NCI-H2171 treated with DMSO at 0.1 percent for 48 hours (cell line): Measurements from ENCODE around the gene CHST2.
"Not testable (repeated sequence)": the region's sequence is repeated elsewhere in the genome, so short reads cannot be mapped to it uniquely, and the experiment has no call there.

ENCODE experiments used
- DNase-seq: peaks from one replicate; lab custom pipeline; 2025; lab: John Stamatoyannopoulos, UW

CHST2 gene

GRCh38 chr3:143132246-143132980, 12.8 kb downstream of the CHST2 start:
- DNase-seq, result no peak

GRCh38 chr3:143134471-143134870, 14.9 kb downstream of the CHST2 start:
- DNase-seq, result peak; percentile 61

DNA sequence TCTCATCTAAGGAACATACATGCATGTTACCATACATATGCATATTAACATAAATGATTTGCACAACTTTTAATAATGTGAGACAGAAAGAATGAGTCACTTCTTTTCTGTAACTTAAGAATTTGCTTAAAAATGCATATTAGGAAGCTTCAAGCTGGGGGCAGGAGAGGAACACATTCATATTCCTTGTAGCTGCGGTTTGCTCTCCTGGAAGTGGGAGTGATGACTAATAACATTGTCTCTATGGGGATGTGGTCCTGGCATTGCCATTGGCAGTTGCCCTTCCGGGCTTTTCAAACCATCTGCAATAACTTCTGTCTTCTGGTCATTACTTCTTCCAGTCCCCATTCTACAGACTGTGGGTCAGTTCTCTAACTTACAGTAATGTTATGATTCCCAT, 15.6 kb downstream of the CHST2 start:
- no peak for DNase-seq

GRCh38 chr3:143137435-143138036, 18.0 kb downstream of the CHST2 start:
- no peak for DNase-seq

DNA sequence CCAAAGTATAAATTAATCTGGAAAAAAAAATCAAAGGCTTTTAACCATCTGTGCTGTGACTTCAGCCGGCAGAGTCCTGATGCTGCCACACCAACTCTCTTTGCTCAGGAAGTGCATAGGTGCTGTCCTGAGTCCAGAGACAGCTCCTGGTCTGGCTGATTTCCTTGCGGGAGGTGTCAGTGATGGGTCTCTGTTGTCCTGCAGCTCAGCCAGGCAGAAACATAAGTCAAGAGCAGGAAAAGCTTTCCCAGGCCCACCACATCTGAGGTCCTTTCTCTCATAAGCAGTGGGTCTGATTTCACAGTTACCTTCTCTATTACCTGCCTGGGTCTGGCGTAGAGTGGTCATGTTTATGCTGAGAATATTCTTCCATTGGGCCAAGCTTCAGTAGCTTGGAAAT, 19.4 kb downstream of the CHST2 start:
- DNase-seq, result peak; percentile 41

DNA sequence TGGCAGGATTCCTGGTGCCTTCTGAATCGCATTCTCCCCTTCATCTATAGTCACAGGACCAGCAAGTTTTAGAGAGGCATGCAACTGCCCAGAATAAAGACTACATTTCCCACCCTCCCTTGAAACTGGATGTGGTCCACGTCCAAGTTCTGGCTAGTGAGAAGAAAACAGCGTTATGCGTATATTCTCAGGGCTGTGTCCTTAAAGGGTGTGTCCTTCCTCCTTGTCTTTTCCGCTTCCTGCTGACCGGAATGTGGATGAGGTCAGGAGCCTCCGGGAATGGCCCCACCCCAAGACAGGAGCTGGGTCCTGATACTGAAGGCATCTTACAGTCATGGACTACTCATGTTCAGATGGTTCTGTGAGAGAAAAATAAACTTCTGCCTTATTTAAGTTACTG, 20.2 kb downstream of the CHST2 start:
- no peak for DNase-seq

DNA sequence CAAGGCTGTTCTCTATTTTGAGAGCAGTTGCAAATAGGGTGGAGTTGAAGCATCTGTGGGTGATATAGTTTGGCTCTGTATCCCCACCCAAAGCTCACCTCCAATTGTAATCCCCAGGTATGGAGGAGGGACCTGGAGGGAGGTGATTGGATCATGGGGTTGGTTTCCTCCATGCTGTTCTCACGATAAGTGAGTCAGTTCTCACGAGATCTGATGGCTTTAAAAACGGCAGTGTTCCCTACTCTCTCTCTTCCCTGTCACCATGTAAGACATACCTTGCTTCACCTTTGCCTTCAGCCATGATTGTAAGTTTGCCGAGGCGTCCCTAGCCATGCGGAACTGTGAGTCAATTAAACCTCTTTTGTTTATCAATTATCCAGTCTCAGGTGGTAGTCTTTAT, 21.0 kb downstream of the CHST2 start:
- no peak for DNase-seq

DNA sequence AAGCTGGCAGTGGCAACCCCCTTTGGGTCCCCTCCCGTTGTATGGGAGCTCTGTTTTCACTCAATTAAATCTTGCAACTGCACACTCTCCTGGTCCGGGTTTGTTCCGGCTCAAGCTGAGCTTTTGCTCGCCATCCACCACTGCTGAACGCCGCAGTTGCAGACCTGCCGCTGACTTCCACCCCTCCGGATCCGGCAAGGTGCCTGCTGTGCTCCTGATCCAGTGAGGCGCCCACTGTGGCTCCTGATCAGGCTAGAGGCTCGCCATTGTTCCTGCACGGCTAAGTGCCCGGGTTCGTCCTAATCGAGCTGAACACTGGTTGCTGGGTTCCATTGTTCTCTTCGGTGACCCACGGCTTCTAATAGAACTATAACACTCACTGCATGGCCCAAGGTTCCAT, 22.8 kb downstream of the CHST2 start:
- DNase-seq, result no peak

GRCh38 chr3:143145906-143146305, 26.3 kb downstream of the CHST2 start:
- no peak for DNase-seq

DNA sequence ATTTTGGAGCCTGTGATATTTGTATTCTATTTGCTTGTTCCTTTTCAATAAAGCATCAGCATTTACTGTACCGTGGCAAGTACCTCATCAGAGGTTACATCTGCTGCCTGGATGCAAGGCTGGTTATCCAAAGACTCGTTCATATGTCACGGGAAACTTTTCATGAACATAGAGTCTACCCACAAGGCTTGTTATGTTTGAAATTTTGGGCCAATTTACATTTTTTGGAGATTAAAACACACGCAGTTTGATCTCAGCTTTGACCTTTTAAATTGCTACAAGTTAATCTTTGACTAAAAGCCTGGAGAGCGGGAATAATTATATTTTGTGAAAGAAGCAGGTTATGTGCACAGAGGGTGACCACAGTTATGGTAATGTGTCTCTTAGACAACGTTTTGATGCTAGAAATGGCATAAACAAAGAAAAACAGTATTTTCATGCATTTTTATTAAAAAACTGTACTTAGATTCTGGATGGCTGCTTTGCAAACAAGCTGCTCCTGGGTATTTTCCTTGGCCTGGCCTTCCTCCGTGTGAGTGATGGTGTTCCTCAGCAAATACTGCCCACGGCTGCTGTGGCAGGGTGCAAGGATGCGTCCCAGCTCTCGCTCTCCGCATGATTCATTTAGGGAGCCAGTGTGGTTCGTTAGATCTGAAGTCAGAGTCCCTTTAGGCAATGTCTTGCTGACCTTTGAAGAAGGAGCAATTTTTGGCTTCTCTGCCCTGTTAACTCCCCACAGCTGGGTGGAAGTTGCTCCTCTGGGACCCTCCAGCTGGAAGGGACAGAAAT, 27.1 kb downstream of the CHST2 start:
- no peak for DNase-seq

GRCh38 chr3:143147707-143148106, 28.1 kb downstream of the CHST2 start:
- no peak for DNase-seq

GRCh38 chr3:143150071-143150470, 30.5 kb downstream of the CHST2 start:
- DNase-seq, result no peak

DNA sequence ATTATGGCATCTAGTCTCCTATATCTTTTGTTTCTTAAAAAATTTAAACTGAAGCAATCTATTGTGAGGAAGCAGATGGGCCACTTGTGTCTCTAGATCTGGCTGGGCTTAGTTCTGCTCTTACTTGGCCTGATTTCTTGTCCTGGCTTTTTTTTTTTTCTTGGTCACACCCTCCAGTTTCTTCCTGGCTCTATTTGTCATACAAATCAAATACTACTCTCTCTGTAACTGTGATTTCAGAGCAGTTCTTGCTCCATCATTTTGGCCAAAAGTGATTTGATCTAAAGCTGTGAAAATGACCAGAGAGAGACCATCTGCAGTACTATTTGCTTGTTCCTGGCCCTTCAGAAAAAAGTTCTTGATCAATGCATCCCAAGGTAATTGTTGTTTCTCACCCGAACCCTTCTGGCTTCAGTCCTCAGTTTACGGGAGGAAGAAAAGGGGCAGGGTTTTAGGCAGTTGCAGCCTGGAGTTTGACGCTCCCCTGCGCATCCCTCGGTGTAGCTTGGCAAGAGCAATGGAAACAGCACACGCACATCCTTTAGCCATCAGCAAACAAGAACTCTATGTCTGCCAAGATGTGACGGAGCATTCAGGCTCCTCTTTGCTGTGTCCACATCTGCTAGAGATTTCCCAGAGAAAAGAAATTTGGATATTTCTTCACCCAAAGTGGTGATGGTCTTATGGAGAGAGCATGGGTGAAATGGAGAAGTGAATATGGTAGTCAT, 31.6 kb downstream of the CHST2 start:
- DNase-seq, result no peak

GRCh38 chr3:143152043-143152442, 32.5 kb downstream of the CHST2 start:
- DNase-seq, result no peak

DNA sequence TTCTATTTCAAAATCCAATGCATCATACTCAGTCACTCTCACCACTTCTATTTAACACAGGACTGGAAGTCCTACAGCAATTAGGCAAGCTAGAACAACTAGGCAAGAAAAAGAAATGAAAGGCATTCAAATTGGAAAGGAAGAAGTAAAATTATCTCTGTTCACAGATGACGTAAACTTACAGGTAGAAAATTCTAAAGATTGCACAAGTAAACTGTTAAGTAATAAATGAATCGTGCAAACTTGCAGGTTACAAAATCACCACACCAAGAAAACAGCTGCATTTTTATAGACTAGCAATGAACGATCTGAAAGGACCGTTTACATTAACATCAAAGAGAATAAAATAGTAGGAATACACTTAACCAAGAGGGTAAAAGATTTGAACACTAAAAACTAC, 36.2 kb downstream of the CHST2 start:
- DNase-seq, result no peak

GRCh38 chr3:143158014-143158988, 38.7 kb downstream of the CHST2 start:
- DNase-seq, result no peak

GRCh38 chr3:143160437-143160836, 40.9 kb downstream of the CHST2 start:
- DNase-seq, result no peak

- no peak for DNase-seq
Observed at GRCh38 chr3:143163562-143164100, 44.1 kb downstream of the CHST2 start.

- DNase-seq, result no peak
Observed at GRCh38 chr3:143165211-143165610, 45.6 kb downstream of the CHST2 start.

DNA sequence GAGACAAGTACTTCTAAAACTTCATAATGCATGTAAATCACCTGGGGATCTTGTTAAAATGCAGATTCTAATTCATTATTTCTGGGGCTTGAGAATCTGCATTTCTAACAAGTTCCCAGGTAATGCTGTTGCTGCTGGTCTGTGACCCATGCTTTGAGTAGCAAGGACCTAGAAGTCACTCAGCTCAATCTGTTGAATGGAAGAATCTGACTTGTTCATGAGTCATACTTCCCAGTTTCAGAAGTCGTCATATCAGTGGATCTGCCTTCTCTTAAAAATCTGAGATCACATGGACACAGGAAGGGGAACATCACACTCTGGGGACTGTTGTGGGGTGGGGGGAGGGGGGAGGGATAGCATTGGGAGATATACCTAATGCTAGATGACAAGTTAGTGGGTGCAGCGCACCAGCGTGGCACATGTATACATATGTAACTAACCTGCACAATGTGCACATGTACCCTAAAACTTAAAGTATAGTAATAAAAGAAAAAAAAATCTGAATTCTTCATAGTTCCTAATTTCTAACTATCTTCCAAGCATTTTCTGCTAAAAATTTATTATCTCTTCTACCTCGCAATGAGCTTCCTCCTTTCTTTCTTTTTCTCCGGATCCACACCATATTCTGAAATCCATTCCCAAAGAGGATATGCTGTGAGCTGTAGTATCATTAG, 46.2 kb downstream of the CHST2 start:
- DNase-seq, result not testable (repeated sequence)
